ENCODE data around the gene VASP.
A peak's percentile ranks its signal among the peaks of the same experiment; 100 is the strongest.

The VASP gene

GRCh38 chr19:45515807-45516401 lies 8.6 kb downstream of the VASP start:
- no peak for DNase-seq (ENCODE audit: low spot score)

- DNase-seq (ENCODE audit: low spot score) = no peak
Measured at GRCh38 chr19:45517238-45517637, 10.0 kb downstream of the VASP start.

GRCh38 chr19:45517641-45518468 lies 10.6 kb downstream of the VASP start:
- DNase-seq (ENCODE audit: low spot score) = no peak

GRCh38 chr19:45518469-45518826 lies 11.2 kb downstream of the VASP start:
- no peak for DNase-seq (ENCODE audit: low spot score)

GRCh38 chr19:45522010-45522941 lies 15.0 kb downstream of the VASP start:
- DNase-seq (ENCODE audit: low spot score) = no peak

- DNase-seq (ENCODE audit: low spot score) = peak; percentile 93
Measured at GRCh38 chr19:45523642-45524256, 16.5 kb downstream of the VASP start.

- DNase-seq (ENCODE audit: low spot score) = no peak
Measured at GRCh38 chr19:45524575-45525129, 17.4 kb downstream of the VASP start.

- peak; percentile 83 for DNase-seq (ENCODE audit: low spot score)
Measured at GRCh38 chr19:45526143-45526542, 18.9 kb downstream of the VASP start.

GRCh38 chr19:45526971-45527370 lies 19.7 kb downstream of the VASP start:
- no peak for DNase-seq (ENCODE audit: low spot score)

GRCh38 chr19:45527731-45528130 lies 20.5 kb downstream of the VASP start:
- no peak for DNase-seq (ENCODE audit: low spot score)

- no peak for DNase-seq (ENCODE audit: low spot score)
Measured at GRCh38 chr19:45528149-45528743, 21.0 kb downstream of the VASP start.

- DNase-seq (ENCODE audit: low spot score) = no peak
Measured at GRCh38 chr19:45528744-45529419, 21.6 kb downstream of the VASP start.

GRCh38 chr19:45529420-45529785 lies 22.1 kb downstream of the VASP start:
- DNase-seq (ENCODE audit: low spot score) = no peak

GRCh38 chr19:45531349-45531748 lies 24.1 kb downstream of the VASP start:
- DNase-seq (ENCODE audit: low spot score) = no peak

GRCh38 chr19:45539459-45539858 lies 32.2 kb downstream of the VASP start:
- no peak for DNase-seq (ENCODE audit: low spot score)

GRCh38 chr19:45542234-45542668 lies 35.0 kb downstream of the VASP start:
- DNase-seq (ENCODE audit: low spot score) = peak; percentile 90

- no peak for DNase-seq (ENCODE audit: low spot score)
Measured at GRCh38 chr19:45547211-45547770, 40.0 kb downstream of the VASP start.

GRCh38 chr19:45547965-45548609 lies 40.8 kb downstream of the VASP start:
- peak; percentile 96 for DNase-seq (ENCODE audit: low spot score)

- DNase-seq (ENCODE audit: low spot score) = peak; percentile 54
Measured at GRCh38 chr19:45553464-45553863, 46.2 kb downstream of the VASP start.

- DNase-seq (ENCODE audit: low spot score) = no peak
Measured at GRCh38 chr19:45554481-45554880, 47.2 kb downstream of the VASP start.

All from SW480 (cell line).